GM12873 (cell line): Measurements from ENCODE around the gene CHRD.

Experiments used
- TF ChIP-seq, protein P1 (sequence below): IDR thresholded peaks from 2 replicates; pipeline ENCODE4 v1.5.1; 2012; ENCODE audit warnings: low read depth, mild to moderate bottlenecking, moderate library complexity, low read length, control low read depth; ENCODE audit not compliant: insufficient read depth; ENCODE audit errors: missing control alignments

CHRD gene

DNA sequence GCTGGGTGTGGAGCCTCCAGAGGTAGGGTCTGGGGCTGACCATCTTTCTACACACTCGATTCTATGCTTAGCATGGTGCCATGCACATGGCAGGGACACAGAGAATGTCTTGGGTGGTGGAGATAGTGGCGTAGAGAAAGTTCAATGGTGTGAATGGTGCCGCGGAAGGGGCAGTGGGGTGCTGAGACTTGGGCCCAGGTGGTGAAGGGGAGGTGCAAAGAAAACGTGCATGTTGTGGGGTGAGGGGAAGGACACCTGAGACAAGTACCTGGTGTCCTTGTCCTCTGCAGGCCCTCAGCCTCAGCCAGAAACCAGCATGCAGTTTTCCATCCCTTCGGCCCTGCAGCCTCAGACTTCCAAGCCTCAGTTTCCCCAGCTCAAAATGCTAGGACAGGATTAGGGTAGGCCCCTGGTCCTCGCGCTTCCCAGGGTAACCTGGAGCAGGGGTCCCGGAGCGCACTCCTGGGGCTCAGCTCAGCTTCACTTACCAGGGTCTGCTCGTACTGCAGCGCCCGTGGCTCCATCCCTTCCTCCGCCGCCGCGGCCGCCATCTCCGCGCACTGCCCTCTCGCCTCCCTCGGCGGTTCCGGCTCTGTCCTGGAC is 18.8 kb upstream of the CHRD start:
- TF ChIP-seq, protein P1, sequence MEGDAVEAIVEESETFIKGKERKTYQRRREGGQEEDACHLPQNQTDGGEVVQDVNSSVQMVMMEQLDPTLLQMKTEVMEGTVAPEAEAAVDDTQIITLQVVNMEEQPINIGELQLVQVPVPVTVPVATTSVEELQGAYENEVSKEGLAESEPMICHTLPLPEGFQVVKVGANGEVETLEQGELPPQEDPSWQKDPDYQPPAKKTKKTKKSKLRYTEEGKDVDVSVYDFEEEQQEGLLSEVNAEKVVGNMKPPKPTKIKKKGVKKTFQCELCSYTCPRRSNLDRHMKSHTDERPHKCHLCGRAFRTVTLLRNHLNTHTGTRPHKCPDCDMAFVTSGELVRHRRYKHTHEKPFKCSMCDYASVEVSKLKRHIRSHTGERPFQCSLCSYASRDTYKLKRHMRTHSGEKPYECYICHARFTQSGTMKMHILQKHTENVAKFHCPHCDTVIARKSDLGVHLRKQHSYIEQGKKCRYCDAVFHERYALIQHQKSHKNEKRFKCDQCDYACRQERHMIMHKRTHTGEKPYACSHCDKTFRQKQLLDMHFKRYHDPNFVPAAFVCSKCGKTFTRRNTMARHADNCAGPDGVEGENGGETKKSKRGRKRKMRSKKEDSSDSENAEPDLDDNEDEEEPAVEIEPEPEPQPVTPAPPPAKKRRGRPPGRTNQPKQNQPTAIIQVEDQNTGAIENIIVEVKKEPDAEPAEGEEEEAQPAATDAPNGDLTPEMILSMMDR: no peak

DNA sequence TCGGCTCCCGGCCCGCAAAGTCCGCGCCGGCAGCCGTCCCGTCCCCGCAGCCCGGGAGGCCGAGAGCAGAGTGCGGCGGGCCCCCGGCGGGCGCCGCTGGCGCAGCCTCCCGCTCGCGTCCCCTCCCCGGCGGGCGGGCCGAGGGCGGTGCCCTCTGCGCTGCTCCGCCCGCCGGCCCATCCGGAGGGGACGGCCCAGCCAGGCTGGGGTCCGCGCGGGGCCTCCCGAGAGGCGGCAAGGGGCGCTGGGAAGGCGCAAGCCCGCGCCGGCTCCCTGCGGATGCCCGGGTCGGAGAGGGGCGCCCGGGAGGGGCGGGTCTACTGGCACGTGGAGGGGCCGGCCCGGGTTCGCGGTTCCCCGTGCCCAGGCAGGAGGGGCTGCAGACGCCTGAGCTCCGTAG is 18.3 kb upstream of the CHRD start, which contains the start of the genes CLCN2 and POLR2H:
Gene CLCN2 (minus strand): TSS at position 74 of the 400 bp plus-strand sequence. CDS start 126 bp downstream, outside the sequence.
Gene POLR2H (plus strand): TSS at position 179 of the 400 bp plus-strand sequence. CDS start 1,783 bp downstream, outside the sequence.
- TF ChIP-seq, protein P1: no peak

DNA sequence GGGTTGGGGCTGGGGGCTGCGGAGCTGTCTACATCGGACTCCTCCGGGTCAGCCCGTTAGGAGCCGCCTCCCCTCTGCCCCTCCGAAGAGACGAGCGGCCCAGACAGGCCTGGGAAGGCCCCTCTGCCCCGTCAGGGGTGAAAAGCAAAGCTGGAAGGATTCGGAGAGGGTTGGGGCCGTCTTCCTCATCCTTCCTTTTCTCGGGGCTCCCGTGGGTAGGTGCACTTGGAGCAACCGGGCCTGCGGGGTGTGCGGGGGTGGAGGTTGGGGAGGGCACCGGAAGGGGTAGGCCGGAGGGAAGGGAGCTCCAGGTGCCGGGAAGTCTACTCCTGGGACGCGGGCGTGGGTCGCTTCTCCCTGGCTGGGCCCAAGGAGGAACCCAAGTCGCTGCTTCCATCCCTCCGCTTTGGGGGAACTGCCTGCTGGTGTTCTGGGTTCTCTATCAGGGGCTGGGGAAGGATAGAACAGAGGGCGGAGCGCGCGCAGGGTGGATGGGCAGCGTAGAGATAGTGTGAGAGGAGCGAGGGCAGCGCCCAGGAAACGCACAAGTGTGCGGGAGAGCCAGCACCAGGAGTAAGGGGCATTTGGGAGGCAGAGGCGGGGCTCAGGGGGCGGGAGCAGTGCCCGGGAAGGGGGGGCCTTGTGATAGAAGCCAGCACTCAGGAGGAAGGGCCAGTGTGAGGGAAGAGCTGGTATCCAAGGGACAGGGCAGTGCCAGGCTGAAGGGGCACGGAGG is 17.8 kb upstream of the CHRD start:
- TF ChIP-seq, protein P1: no peak

- TF ChIP-seq, protein P1: peak; percentile 65
Observed at GRCh38 chr3:184362668-184363546, 16.9 kb upstream of the CHRD start.

DNA sequence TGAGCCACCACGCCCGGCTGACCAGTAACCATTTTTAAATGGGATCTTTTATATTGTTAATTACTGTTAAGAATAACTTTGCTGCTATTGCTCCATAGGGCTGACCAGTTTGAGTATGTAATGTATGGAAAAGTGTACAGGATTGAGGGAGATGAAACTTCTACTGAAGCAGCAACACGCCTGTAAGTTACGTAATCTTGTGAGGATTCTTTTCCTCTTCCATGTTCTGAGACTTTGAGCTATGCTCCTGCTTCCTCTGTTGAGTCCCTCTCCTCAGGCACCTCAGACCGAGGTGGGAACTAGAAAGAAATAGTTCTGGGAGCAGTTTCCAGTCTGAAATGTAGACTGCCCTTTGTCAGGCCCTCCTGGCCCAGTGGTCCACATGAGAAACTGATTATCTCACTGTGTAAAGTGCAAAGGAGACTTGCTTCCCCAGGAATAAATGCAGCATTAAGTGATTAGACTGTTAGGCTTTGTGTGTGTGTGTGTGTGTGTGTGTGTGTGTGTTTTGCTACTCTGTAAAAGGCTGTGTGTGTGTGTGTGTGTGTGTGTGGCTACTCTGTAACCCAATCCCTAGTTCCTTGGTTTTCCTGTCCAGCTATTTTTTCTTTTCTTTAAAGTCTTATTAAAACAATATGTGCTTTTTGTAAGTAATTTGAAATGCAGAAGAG is 13.1 kb upstream of the CHRD start:
- TF ChIP-seq, protein P1: no peak

DNA sequence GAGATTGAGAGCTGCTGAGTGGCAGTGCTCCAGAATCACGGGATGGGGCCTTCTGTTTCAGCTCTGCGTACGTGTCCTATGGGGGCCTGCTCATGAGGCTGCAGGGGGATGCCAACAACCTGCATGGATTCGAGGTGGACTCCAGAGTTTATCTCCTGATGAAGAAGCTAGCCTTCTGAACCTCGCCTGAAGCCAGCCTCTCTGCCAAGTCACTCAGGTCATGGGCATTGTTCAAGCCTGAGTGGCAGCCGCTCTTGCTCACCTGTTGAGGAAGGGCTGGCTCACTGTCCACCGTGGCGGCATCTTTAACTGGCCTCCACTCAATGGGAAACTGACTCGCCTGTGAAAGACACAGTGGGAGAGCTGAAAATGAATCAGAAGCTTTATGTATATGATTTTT is 11.7 kb upstream of the CHRD start:
- TF ChIP-seq, protein P1: no peak
